GM21526 (cell line): Measurements from ENCODE around the gene ASCL2.
"Not testable (repeated sequence)": the region's sequence is repeated elsewhere in the genome, so short reads cannot be mapped to it uniquely, and the experiment has no call there.

Experiments used
- ATAC-seq: cut with Tn5 transposase; IDR thresholded peaks from one replicate; pipeline ENCODE4 v1.9.1; 2021; ENCODE audit warnings: moderate library complexity; ENCODE audit not compliant: unreplicated experiment, low FRiP score

The ASCL2 gene

DNA sequence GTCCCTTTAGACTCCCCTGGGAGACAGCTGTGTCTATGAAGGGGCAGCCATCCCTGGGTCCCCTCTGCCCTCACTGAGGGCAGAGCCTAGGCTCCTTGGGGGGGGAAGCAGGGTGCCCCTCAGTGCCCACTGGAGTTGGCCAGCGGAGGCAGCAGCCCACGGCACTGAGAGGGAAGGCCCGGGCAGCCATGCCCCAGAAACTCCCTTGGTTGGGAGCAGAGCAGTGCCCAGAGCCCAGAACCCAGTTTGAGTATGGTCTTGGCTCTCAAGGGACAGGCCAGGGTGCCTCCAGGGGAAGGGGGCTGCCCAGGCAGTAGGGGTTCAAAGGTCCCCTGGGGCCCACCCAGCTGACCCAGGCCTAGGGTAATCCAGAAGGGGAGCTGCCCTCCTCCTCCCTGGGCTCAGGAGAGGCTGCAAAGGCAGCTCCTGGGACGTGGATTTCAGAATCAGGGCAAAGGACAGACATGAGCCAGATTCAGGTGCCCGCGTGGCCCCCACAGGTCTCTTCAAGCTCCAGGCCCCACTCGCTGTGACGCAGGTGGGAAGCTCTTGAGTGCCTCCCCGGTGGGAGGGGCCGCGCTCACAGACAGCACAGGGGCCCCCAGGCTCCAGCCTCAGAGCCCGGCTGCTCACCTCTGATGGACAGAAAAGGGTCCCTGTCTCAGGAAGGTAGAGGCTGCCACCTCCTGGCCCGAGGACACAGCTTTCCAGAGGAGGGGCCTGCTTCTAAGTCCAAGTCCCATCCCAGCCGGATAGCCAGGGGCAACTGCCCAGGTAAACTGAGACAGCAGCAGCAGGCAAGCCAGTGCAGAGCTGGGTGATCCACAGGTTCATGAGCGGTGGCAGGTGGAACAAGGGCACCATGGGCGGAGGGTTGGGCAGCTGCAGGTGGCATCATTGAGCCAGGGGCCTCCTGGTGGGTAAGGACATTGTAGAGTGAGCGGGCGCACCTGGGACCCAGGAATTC, 28.7 kb upstream of the ASCL2 start:
- ATAC-seq = no peak

DNA sequence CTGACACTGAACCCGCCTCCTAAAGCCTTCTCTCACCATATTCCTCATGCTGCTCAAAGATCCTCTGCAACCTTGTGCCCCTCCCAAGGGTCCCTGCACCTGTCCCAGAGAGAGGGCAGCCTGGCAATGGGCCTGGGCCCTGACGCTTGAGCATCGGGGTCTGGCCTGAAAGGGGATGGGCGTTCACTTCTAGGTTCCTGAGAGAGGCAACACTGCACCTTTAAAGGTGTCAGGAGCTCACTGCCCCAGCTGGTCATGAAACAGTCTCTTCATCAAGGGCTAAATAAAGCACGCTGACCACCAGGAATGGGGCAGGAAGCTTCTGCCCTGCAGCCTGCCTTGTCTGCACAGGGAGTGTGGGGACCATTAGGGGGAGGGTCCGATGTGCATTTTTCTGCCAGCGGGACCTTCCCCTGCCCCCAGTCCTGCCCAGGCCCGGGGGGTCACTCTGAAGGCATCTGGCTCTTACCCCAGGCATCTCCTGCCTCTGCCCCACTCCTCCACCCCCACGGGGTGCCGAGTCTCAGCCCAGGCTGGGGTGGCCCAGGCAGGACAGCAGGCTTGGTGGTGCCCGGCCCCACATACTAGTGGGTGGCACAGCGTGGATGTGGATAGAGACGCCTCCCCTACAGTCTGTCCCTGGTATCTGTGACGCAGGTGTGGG, 27.9 kb upstream of the ASCL2 start:
- no peak for ATAC-seq

DNA sequence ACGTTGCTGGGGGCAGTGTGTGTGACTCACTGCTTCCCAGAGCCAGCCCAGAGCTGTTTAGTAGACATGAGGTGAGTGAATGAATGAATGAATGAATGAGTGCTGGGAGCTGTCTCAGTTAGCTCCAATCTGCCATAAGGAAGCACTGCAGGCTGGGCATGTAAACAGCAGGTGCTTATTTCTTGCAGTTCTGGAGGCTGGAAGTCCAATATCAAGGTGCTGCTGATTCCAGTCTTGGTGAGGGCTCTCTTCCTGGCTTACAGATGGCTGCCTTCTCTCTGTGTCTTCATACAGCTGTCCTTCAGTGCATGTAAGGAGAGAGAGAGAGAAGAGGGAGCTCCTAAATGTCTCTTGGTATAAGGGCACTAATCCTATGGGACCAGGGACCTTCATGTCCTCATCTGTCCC, 27.2 kb upstream of the ASCL2 start:
- ATAC-seq = no peak

DNA sequence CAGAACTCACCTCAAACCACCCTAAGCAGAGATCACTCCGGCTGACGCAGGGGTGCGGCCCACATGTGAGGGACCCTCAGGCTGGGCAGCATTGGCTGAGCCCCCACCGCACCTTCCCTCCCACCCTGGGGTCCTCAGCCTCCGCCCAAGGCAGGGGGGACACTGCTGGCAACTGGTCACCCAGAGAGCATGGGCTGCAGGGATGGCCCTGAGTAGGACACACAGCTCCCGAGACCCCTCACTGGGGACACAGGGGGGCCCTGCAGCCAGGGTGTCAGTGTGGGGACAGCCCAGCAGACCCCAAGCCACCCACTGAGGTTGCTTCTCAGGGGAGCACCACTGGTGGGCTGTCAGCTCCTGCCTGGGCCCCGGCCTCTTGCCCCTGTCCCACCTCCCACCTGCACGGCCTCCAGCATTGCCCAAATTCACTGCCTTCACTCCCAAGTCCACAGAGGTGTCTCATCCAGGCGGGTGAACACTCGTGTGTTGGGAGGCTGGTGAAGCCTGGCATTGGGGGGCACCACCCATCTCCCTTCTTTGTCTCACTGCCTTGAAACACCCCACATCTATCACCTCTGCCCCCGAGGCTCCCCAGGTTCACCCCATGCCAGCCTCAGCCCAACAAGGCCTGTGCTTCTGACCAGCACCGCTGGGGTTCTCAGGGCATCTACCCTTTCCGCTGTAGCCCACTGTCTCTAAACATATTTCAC, 26.7 kb upstream of the ASCL2 start:
- no peak for ATAC-seq

- no peak for ATAC-seq
Measured at GRCh38 chr11:2295971-2296912, 25.9 kb upstream of the ASCL2 start.

DNA sequence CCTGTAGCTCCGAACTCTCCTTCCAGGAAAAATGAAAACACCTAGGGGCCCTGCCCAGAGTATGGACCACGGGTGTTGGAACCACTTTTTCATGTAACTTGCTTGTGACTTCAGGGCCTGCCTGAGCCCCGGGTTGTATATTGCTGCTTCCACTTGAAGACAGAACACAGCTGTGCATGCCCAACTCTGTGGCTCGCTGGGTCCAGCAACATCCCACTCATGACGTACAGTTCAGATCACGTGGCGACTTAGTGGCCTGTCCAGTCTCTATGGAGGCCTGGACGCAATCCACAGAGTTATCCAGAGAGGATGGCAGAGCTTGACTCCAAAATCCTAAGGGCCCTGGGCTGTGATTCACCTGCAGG, 24.5 kb upstream of the ASCL2 start:
- no peak for ATAC-seq

- ATAC-seq = no peak
Measured at GRCh38 chr11:2293984-2294925, 23.9 kb upstream of the ASCL2 start.

GRCh38 chr11:2293531-2293971, 23.2 kb upstream of the ASCL2 start:
- no peak for ATAC-seq

GRCh38 chr11:2290351-2290841, 20.0 kb upstream of the ASCL2 start:
- no peak for ATAC-seq

DNA sequence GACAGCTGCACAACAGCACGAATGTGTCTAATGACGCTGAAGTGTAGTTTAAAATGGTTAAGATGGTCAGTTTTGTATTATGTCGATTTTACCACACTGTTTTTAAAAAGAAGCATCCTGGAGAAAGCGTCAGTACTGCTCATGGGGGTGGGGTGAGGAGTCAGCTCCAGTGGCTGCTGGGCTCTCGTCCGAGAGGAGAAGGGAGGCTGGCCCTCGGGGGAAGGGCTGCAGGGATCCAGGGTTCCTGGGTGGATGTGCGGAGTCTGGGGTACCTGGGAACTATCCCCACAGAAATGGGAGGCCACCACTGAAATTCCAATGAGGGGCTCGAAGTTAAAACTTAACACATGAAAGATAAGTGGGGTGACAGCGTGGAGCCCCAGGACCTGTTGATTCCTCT, 19.5 kb upstream of the ASCL2 start:
- ATAC-seq = no peak

GRCh38 chr11:2289350-2289749, 19.0 kb upstream of the ASCL2 start:
- ATAC-seq = no peak

- ATAC-seq = no peak
Measured at GRCh38 chr11:2287091-2287490, 16.7 kb upstream of the ASCL2 start.

DNA sequence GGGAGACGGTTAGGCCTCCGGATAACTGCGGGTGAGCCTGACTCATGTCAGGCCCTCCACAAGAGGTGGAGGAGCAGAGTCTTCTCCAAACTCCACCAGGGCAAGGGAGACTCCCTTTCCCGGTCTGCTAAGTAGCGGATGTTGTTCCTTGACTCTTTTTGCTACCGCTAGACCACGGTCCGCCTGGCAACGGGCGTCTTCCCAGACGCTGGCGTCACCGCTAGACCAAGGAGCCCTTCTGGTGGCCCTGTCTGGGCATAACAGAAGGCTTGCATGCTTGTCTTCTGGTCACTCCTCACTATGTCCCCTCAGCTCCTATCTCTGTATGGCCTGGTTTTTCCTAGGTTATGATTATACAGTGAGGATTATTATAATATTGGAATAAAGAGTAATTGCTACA, 16.0 kb upstream of the ASCL2 start:
- ATAC-seq = not testable (repeated sequence)

DNA sequence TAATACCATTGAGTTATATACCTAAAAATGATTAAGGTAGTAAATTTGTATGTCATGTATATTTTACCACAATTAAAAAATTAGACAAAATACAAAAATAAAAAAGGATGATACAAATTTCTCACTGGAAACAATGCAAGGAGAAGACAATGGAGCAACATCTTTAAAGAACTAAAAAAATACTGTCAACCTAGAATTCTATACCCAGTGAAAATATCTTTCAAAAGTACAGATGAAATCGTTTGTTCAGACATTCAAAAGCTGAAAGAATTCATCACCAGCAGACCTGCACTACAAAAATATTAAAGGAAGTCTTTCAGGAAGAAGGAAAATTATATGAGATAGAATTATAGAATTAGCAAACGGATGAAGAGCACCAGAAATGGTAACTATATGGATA, 9.8 kb upstream of the ASCL2 start:
- ATAC-seq = no peak

- no peak for ATAC-seq
Measured at GRCh38 chr11:2277933-2278523, 7.6 kb upstream of the ASCL2 start.

GRCh38 chr11:2277008-2277346, 6.6 kb upstream of the ASCL2 start:
- no peak for ATAC-seq

DNA sequence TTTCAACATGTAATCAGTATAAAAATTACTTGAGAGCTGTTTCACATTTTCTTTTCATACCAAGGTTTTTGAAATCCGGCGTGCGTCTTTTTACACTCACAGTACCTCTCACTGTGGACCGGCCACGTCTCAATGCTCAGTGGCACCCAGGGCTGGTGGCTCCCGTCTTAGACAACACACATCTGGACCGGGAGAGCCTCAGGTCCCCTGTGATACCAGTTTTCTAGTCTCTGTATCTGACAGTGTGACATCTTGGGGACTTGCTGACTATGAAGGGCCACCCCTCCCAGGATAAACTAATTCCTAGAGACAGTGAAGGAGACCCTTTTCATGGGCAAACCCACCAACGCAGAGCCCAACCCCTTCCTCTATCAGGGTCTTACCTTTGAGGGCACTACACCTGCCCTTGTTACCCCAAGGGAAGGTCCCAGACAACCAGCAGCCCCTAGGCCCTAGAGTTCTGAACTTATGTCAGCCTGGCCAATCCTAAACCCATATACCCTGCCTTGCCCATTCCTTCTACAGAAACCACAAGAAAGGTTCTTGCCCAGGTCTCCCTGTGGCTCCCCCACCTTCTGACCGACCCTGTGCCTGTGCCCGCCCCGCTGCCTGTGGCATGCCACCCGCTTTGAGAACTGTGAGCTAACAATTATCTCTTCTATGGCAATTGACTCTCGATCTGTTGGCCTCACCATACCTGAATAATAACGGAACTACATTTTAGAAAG, 6.1 kb upstream of the ASCL2 start:
- no peak for ATAC-seq
